Fibroblast of the aortic adventitia (primary cell): ENCODE measurements around the gene ACTR6. TPM values are rescaled to one million over a fixed set of nuclear protein-coding genes. Genes with fewer than 3 reads are reported as not detected.
A peak's percentile ranks its signal among the peaks of the same experiment; 100 is the strongest.

Experiments
- DNase-seq: peaks from one replicate; pipeline ENCODE4 v3.0.0-alpha.2; 2010; ENCODE audit warnings: low read depth
- H3K4me3 ChIP-seq: 2 replicates; pipeline ENCODE4 v1.5.1; 2011; ENCODE audit warnings: low read depth, mild to moderate bottlenecking, control low read depth, low read length, moderate library complexity
- CTCF ChIP-seq: IDR thresholded peaks from 2 replicates; pipeline ENCODE4 v1.5.1; 2011; ENCODE audit warnings: mild to moderate bottlenecking, low read length, control low read depth, inconsistent platforms; ENCODE audit not compliant: insufficient read depth
- total RNA-seq: library from RNA; depleted of rRNA; stranded (reverse); fragments of >200 nt; gene quantifications from 2 replicates; pipeline ENCODE4 v1.2.3, GENCODE V29; 2012; ENCODE audit warnings: low replicate concordance

The ACTR6 gene
- total RNA-seq, 1 donor, result 30.0 TPM

GRCh38 chr12:100234166-100234565 is 33.6 kb downstream of the ACTR6 start:
- TF ChIP-seq CTCF, result no peak
- DNase-seq, result peak; percentile 60
- peak overlapping the region; percentile 13 for H3K4me3 ChIP-seq

GRCh38 chr12:100234591-100235304 is 34.1 kb downstream of the ACTR6 start:
- DNase-seq, result peak; percentile 83
- TF ChIP-seq CTCF, result peak; percentile 83
- H3K4me3 ChIP-seq, result no peak overlapping the region

- H3K4me3 ChIP-seq, result no peak overlapping the region
- DNase-seq, result no peak
- TF ChIP-seq CTCF, result no peak
These were observed 38.2 kb downstream of the ACTR6 start for GRCh38 chr12:100238801-100239200.

GRCh38 chr12:100239589-100239988 is 39.0 kb downstream of the ACTR6 start:
- no peak for TF ChIP-seq CTCF
- no peak for DNase-seq

GRCh38 chr12:100243137-100243536 is 42.5 kb downstream of the ACTR6 start:
- no peak for TF ChIP-seq CTCF
- DNase-seq, result no peak
- H3K4me3 ChIP-seq, result no peak overlapping the region

More at GRCh38 chr12:100239589-100239988, 39.0 kb downstream of the ACTR6 start:
- H3K4me3 ChIP-seq, result no peak overlapping the region

- H3K4me3 ChIP-seq, result no peak overlapping the region
- TF ChIP-seq CTCF, result no peak
- DNase-seq, result no peak
These were observed 47.1 kb downstream of the ACTR6 start for GRCh38 chr12:100247765-100248164.

- no peak for TF ChIP-seq CTCF
- H3K4me3 ChIP-seq, result no peak overlapping the region
- peak; percentile 20 for DNase-seq
These were observed 48.3 kb downstream of the ACTR6 start for GRCh38 chr12:100248886-100249285.
